Ishikawa (cell line): ENCODE results near the gene AGTR1.

Source experiments
- CEBPB ChIP-seq: IDR thresholded peaks from 2 replicates; pipeline ENCODE4 v1.6.1; 2012
- CREB1 ChIP-seq: IDR thresholded peaks from 2 replicates; pipeline ENCODE4 v1.6.1; 2012; ENCODE audit warnings: low read depth
- EGR1 ChIP-seq: IDR thresholded peaks from 2 replicates; pipeline ENCODE4 v1.6.1; 2012
- EP300 ChIP-seq: IDR thresholded peaks from 2 replicates; pipeline ENCODE4 v1.6.1; 2012; ENCODE audit warnings: borderline replicate concordance
- FOXM1 ChIP-seq: IDR thresholded peaks from 2 replicates; pipeline ENCODE4 v1.6.1; 2012; ENCODE audit warnings: low read depth, borderline replicate concordance
- MAX ChIP-seq: IDR thresholded peaks from 2 replicates; pipeline ENCODE4 v1.6.1; 2012
- NFIC ChIP-seq: IDR thresholded peaks from 2 replicates; pipeline ENCODE4 v1.6.1; 2012
- RAD21 ChIP-seq: IDR thresholded peaks from 2 replicates; pipeline ENCODE4 v1.6.1; 2012; ENCODE audit warnings: low read depth
- TAF1 ChIP-seq: IDR thresholded peaks from 2 replicates; pipeline ENCODE4 v1.6.1; 2012; ENCODE audit warnings: low read depth, mild to moderate bottlenecking
- TCF12 ChIP-seq: IDR thresholded peaks from 2 replicates; pipeline ENCODE4 v1.6.1; 2012; ENCODE audit warnings: low read depth
- TEAD4 ChIP-seq: IDR thresholded peaks from 2 replicates; pipeline ENCODE4 v1.6.1; 2012
- YY1 ChIP-seq: IDR thresholded peaks from 2 replicates; pipeline ENCODE4 v1.6.1; 2012; ENCODE audit warnings: low read depth
- ZBTB7A ChIP-seq: IDR thresholded peaks from 2 replicates; pipeline ENCODE4 v1.6.1; 2012; ENCODE audit warnings: low read depth
- TF ChIP-seq, protein P1 (sequence below): IDR thresholded peaks from 2 replicates; pipeline ENCODE4 v1.6.1; 2012
- TF ChIP-seq, protein P2 (sequence below): IDR thresholded peaks from 2 replicates; pipeline ENCODE4 v1.6.1; 2012; ENCODE audit warnings: low read depth, mild to moderate bottlenecking

AGTR1 gene

GRCh38 chr3:148736086-148736485, 38.4 kb downstream of the AGTR1 start:
- TF ChIP-seq TCF12 (no peak), ZBTB7A (no peak), TAF1 (no peak), CREB1 (no peak), EGR1 (no peak), MAX (no peak), NFIC (no peak), RAD21 (no peak)
- TF ChIP-seq, protein P1, sequence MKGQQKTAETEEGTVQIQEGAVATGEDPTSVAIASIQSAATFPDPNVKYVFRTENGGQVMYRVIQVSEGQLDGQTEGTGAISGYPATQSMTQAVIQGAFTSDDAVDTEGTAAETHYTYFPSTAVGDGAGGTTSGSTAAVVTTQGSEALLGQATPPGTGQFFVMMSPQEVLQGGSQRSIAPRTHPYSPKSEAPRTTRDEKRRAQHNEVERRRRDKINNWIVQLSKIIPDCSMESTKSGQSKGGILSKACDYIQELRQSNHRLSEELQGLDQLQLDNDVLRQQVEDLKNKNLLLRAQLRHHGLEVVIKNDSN = no peak
- TF ChIP-seq, protein P2, sequence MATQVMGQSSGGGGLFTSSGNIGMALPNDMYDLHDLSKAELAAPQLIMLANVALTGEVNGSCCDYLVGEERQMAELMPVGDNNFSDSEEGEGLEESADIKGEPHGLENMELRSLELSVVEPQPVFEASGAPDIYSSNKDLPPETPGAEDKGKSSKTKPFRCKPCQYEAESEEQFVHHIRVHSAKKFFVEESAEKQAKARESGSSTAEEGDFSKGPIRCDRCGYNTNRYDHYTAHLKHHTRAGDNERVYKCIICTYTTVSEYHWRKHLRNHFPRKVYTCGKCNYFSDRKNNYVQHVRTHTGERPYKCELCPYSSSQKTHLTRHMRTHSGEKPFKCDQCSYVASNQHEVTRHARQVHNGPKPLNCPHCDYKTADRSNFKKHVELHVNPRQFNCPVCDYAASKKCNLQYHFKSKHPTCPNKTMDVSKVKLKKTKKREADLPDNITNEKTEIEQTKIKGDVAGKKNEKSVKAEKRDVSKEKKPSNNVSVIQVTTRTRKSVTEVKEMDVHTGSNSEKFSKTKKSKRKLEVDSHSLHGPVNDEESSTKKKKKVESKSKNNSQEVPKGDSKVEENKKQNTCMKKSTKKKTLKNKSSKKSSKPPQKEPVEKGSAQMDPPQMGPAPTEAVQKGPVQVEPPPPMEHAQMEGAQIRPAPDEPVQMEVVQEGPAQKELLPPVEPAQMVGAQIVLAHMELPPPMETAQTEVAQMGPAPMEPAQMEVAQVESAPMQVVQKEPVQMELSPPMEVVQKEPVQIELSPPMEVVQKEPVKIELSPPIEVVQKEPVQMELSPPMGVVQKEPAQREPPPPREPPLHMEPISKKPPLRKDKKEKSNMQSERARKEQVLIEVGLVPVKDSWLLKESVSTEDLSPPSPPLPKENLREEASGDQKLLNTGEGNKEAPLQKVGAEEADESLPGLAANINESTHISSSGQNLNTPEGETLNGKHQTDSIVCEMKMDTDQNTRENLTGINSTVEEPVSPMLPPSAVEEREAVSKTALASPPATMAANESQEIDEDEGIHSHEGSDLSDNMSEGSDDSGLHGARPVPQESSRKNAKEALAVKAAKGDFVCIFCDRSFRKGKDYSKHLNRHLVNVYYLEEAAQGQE = no peak

- no peak for TF ChIP-seq CREB1
- no peak for TF ChIP-seq MAX
- no peak for TF ChIP-seq RAD21
- no peak for TF ChIP-seq ZBTB7A
- TF ChIP-seq TAF1 = no peak
- no peak for TF ChIP-seq YY1
- TF ChIP-seq, protein P1 = no peak
- no peak for TF ChIP-seq EP300
- TF ChIP-seq TEAD4 = no peak
- no peak for TF ChIP-seq TCF12
- no peak for TF ChIP-seq CEBPB
- TF ChIP-seq EGR1 = no peak
- TF ChIP-seq, protein P2 = no peak
- no peak for TF ChIP-seq FOXM1
- TF ChIP-seq NFIC = no peak
Observed at GRCh38 chr3:148737104-148737530, 39.4 kb downstream of the AGTR1 start.

DNA sequence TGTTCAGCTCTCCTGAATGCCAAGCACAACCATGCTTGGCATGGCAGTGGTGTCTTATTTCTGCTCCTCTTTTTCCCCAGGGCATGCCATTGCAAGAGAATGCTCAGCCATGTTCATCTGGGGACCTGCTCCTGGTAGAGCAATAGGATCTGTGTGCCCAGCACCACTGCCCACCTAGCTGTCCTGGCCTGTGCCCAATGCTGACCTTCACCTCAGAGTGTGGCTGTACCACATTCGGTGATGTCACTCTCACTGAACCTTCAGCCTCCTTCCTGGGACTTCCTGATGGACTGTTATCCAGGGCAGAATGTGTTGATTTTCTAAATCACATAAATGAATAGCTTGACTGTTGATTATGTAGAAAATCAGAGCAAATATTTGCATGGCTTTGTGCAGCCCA, 42.0 kb downstream of the AGTR1 start:
- TF ChIP-seq ZBTB7A (no peak), CEBPB (no peak), YY1 (no peak), MAX (no peak), CREB1 (no peak), RAD21 (no peak), EP300 (no peak)

DNA sequence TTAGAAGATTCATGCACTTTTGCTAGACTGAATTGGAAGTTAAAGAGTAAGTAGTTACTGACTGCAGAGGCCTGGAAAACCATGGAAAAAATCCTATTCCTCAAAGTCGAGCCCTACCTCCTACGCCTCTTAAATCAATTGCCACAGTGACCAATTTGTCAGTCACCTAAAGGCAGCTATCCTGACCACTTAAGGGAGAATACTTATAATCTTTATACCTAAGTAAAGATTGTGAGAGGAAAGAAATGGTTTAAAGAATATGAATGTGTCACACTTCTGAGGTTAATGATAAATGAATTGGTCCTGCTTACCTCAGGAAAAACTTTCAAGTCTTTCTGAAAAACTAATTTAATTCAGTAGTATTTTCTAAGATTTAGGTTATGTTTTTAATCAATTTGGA, 42.6 kb downstream of the AGTR1 start:
- TF ChIP-seq RAD21 = no peak
- TF ChIP-seq NFIC = no peak
- no peak for TF ChIP-seq EGR1
- TF ChIP-seq MAX = no peak
- TF ChIP-seq TAF1 = no peak
- no peak for TF ChIP-seq EP300
- TF ChIP-seq, protein P1 = no peak
- no peak for TF ChIP-seq YY1
- TF ChIP-seq FOXM1 = no peak

- TF ChIP-seq TAF1 = no peak
- no peak for TF ChIP-seq EGR1
- no peak for TF ChIP-seq YY1
Observed at GRCh38 chr3:148741219-148741618, 43.5 kb downstream of the AGTR1 start.

GRCh38 chr3:148742118-148742517, 44.4 kb downstream of the AGTR1 start:
- TF ChIP-seq TEAD4 (no peak), EGR1 (no peak), TCF12 (no peak), YY1 (no peak), NFIC (no peak), CEBPB (no peak), RAD21 (no peak), MAX (no peak), FOXM1 (no peak), TAF1 (no peak), EP300 (no peak)
- TF ChIP-seq, protein P1 = no peak
